ENCODE results near the gene NTM.
A peak's percentile ranks its signal among the peaks of the same experiment; 100 is the strongest.

The NTM gene

GRCh38 chr11:131561972-131562371 is 191.6 kb downstream of the NTM start:
- H3K27ac ChIP-seq, result no peak overlapping the region
- H3K4me2 ChIP-seq (ENCODE audit: low read length), result no peak overlapping the region
- H3K79me2 ChIP-seq, result no peaks in the 10 kb centered on the region
- H3K9me3 ChIP-seq (ENCODE audit: control insufficient read depth, low read length), result no peaks in the 10 kb centered on the region
- H3K36me3 ChIP-seq (ENCODE audit: control insufficient read depth, insufficient read depth, low read length), result no peaks in the 10 kb centered on the region
- H3K4me3 ChIP-seq (ENCODE audit: low read depth, low read length), result no peak overlapping the region
- no peaks in the 10 kb centered on the region for H3K4me1 ChIP-seq
- no peak overlapping the region for H2AFZ ChIP-seq
- TF ChIP-seq CTCF (IDR thresholded peaks at IDR 0.05), result no peak
- no peaks in the 10 kb centered on the region for H3K27me3 ChIP-seq (ENCODE audit: control insufficient read depth, insufficient read depth, low read length)
- H3K9ac ChIP-seq, result no peak overlapping the region

GRCh38 chr11:131568318-131568717 is 197.9 kb downstream of the NTM start:
- Histone ChIP-seq H2AFZ (no peak overlapping the region), H3K9me3 (ENCODE audit: control insufficient read depth, low read length) (no peaks in the 10 kb centered on the region), H3K27ac (no peak overlapping the region), H3K4me1 (no peaks in the 10 kb centered on the region), H3K27me3 (ENCODE audit: control insufficient read depth, insufficient read depth, low read length) (no peaks in the 10 kb centered on the region), H3K4me2 (ENCODE audit: low read length) (no peak overlapping the region), H3K79me2 (no peaks in the 10 kb centered on the region), H3K9ac (no peak overlapping the region), H3K4me3 (ENCODE audit: low read depth, low read length) (no peak overlapping the region), H3K36me3 (ENCODE audit: control insufficient read depth, insufficient read depth, low read length) (no peaks in the 10 kb centered on the region)
- TF ChIP-seq CTCF (IDR thresholded peaks at IDR 0.05), result no peak

GRCh38 chr11:131571571-131571970 is 201.2 kb downstream of the NTM start:
- H2AFZ ChIP-seq, result no peak overlapping the region
- H3K4me3 ChIP-seq (ENCODE audit: low read depth, low read length), result no peak overlapping the region
- H3K27me3 ChIP-seq (ENCODE audit: control insufficient read depth, insufficient read depth, low read length), result no peaks in the 10 kb centered on the region
- no peaks in the 10 kb centered on the region for H3K4me1 ChIP-seq
- no peak overlapping the region for H3K27ac ChIP-seq
- H3K4me2 ChIP-seq (ENCODE audit: low read length), result no peak overlapping the region
- no peak overlapping the region for H3K9ac ChIP-seq
- no peaks in the 10 kb centered on the region for H3K36me3 ChIP-seq (ENCODE audit: control insufficient read depth, insufficient read depth, low read length)
- H3K79me2 ChIP-seq, result no peaks in the 10 kb centered on the region
- H3K9me3 ChIP-seq (ENCODE audit: control insufficient read depth, low read length), result no peaks in the 10 kb centered on the region
- no peak for TF ChIP-seq CTCF (IDR thresholded peaks at IDR 0.05)

GRCh38 chr11:131572423-131572822 is 202.0 kb downstream of the NTM start:
- Histone ChIP-seq H3K4me1 (no peaks in the 10 kb centered on the region), H3K4me2 (ENCODE audit: low read length) (no peak overlapping the region), H3K27ac (no peak overlapping the region), H3K27me3 (ENCODE audit: control insufficient read depth, insufficient read depth, low read length) (no peaks in the 10 kb centered on the region), H3K4me3 (ENCODE audit: low read depth, low read length) (no peak overlapping the region), H3K9ac (no peak overlapping the region), H2AFZ (no peak overlapping the region), H3K79me2 (no peaks in the 10 kb centered on the region), H3K9me3 (ENCODE audit: control insufficient read depth, low read length) (no peaks in the 10 kb centered on the region), H3K36me3 (ENCODE audit: control insufficient read depth, insufficient read depth, low read length) (no peaks in the 10 kb centered on the region)
- TF ChIP-seq CTCF (IDR thresholded peaks at IDR 0.05), result no peak

GRCh38 chr11:131579932-131580387 is 209.5 kb downstream of the NTM start:
- Histone ChIP-seq H3K9ac (no peak overlapping the region), H2AFZ (no peak overlapping the region), H3K4me1 (no peaks in the 10 kb centered on the region), H3K36me3 (ENCODE audit: control insufficient read depth, insufficient read depth, low read length) (no peaks in the 10 kb centered on the region), H3K9me3 (ENCODE audit: control insufficient read depth, low read length) (no peaks in the 10 kb centered on the region), H3K27me3 (ENCODE audit: control insufficient read depth, insufficient read depth, low read length) (no peaks in the 10 kb centered on the region), H3K27ac (no peak overlapping the region), H3K4me3 (ENCODE audit: low read depth, low read length) (no peak overlapping the region), H3K4me2 (ENCODE audit: low read length) (no peak overlapping the region), H3K79me2 (no peaks in the 10 kb centered on the region)
- peak; percentile 37 for TF ChIP-seq CTCF (IDR thresholded peaks at IDR 0.05)

Measured in parathyroid adenoma (tissue), 2 donors.